Gastrocnemius medialis (tissue), 4 donors: Measurements from ENCODE around the gene NFKBIB.

Experiments
- CTCF ChIP-seq, 5 experiments: fragments of 450-650 bp in 3 of 5; fragments of 200-600 bp in 2 of 5; sonication (generic) in 2 of 5; IDR thresholded peaks in 4 of 5; conservative IDR thresholded peaks in 1 of 5; 1 replicate in 4 of 5; 2 replicates in 1 of 5; pipeline ENCODE4 v1.5.1; 2016 to 2019; ENCODE audit warnings: antibody characterized with exemption in 5 of 5, mild to moderate bottlenecking in 3 of 5, moderate library complexity in 3 of 5
- POLR2A ChIP-seq, 2 donors: fragments of 450-650 bp; IDR thresholded peaks; one replicate each; pipeline ENCODE4 v1.6.1; 2017; ENCODE audit warnings: antibody characterized with exemption in 2 of 2, mild to moderate bottlenecking in 2 of 2, moderate library complexity in 2 of 2

GRCh38 chr19:38956264-38956663, 56.5 kb downstream of the NFKBIB start:
- TF ChIP-seq CTCF (IDR thresholded peaks at IDR 0.05 in 4 of 5, conservative IDR thresholded peaks at IDR 0.05 in 1 of 5) (no peak), POLR2A (IDR thresholded peaks at IDR 0.05) (no peak)
